GM23248 (cell line): ENCODE data around the gene TBX18. TPM values are rescaled to one million over a fixed set of nuclear protein-coding genes. Genes with fewer than 3 reads are reported as not detected.

Experiments
- DNase-seq: peaks from one replicate; pipeline ENCODE4 v3.0.0-alpha.2; 2015
- H2AFZ ChIP-seq: fragments of 200-600 bp; sonication (generic); 2 replicates; pipeline ENCODE4 v1.6.1; 2016; ENCODE audit warnings: antibody characterized with exemption
- H3F3A ChIP-seq: fragments of 200-600 bp; sonication (generic); 2 replicates; pipeline ENCODE4 v1.6.1; 2016; ENCODE audit warnings: mild to moderate bottlenecking, antibody characterized with exemption, mixed run types; ENCODE audit not compliant: insufficient read depth
- H3K27ac ChIP-seq: fragments of 200-600 bp; sonication (generic); 2 replicates; pipeline ENCODE4 v1.5.1; 2016; ENCODE audit warnings: mild to moderate bottlenecking
- H3K27me3 ChIP-seq: fragments of 200-600 bp; sonication (generic); replicated peaks from 2 replicates; pipeline ENCODE4 v1.6.1; 2016; ENCODE audit warnings: mild to moderate bottlenecking; ENCODE audit not compliant: insufficient read depth
- H3K36me3 ChIP-seq: fragments of 200-600 bp; sonication (generic); 2 replicates; pipeline ENCODE4 v1.6.1; 2016; ENCODE audit warnings: low read depth, mild to moderate bottlenecking
- H3K4me1 ChIP-seq: fragments of 200-600 bp; sonication (generic); 2 replicates; pipeline ENCODE4 v1.6.1; 2016; ENCODE audit warnings: mild to moderate bottlenecking; ENCODE audit not compliant: insufficient read depth
- H3K4me2 ChIP-seq: fragments of 200-600 bp; sonication (generic); one replicate; pipeline ENCODE4 v1.6.1; 2016; ENCODE audit warnings: mild to moderate bottlenecking; ENCODE audit not compliant: unreplicated experiment
- H3K4me3 ChIP-seq: fragments of 200-600 bp; sonication (generic); 2 replicates; pipeline ENCODE4 v1.5.1; 2016; ENCODE audit warnings: mild to moderate bottlenecking
- H3K79me2 ChIP-seq: fragments of 200-600 bp; sonication (generic); 2 replicates; pipeline ENCODE4 v1.6.1; 2016; ENCODE audit warnings: mild to moderate bottlenecking; ENCODE audit not compliant: insufficient read depth
- H3K9ac ChIP-seq: fragments of 200-600 bp; sonication (generic); 2 replicates; pipeline ENCODE4 v1.6.1; 2016; ENCODE audit warnings: mild to moderate bottlenecking
- H3K9me2 ChIP-seq: fragments of 200-600 bp; sonication (generic); 2 replicates; pipeline ENCODE4 v1.6.1; 2016; ENCODE audit warnings: mixed run types, mild to moderate bottlenecking, moderate library complexity; ENCODE audit not compliant: insufficient read depth
- H3K9me3 ChIP-seq: fragments of 200-600 bp; sonication (generic); one replicate; pipeline ENCODE4 v1.6.1; 2017; ENCODE audit warnings: low read depth
- H4K20me1 ChIP-seq: fragments of 200-600 bp; sonication (generic); 2 replicates; pipeline ENCODE4 v1.6.0; 2016; ENCODE audit not compliant: insufficient read depth
- EZH2 ChIP-seq: fragments of 200-600 bp; sonication (generic); IDR thresholded peaks from 2 replicates; pipeline ENCODE4 v1.6.1; 2018; ENCODE audit warnings: antibody characterized with exemption, mild to moderate bottlenecking; ENCODE audit not compliant: insufficient read depth, poor library complexity, severe bottlenecking
- EZH2phosphoT487 ChIP-seq: fragments of 200-600 bp; sonication (generic); IDR thresholded peaks from 2 replicates; pipeline ENCODE4 v1.6.1; 2018; ENCODE audit warnings: antibody characterized with exemption, moderate library complexity, mild to moderate bottlenecking, low read depth; ENCODE audit not compliant: insufficient read depth
- WGBS, 2 experiments: methylation state at CpG; one replicate each; pipeline ENCODE4 v1.1.6; 2015 to 2017; ENCODE audit warnings: low lambda C conversion rate in 2 of 2, low coverage in 1 of 2; ENCODE audit errors: missing lambda C conversion rate in 2 of 2; 5-methylcytosine and 5-hydroxymethylcytosine counted together
- in situ Hi-C: fragments of 300-500 bp; cut with MboI; formaldehyde crosslinking; loops from 2 replicates; pipeline ENCODE4 v1.15.0; 2020
- polyA plus RNA-seq: library from polyadenylated mRNA; unstranded; fragments of >200 nt; fragmentation: Nextera tagmentation; extraction: Ambion mirVana; gene quantifications from 2 replicates; pipeline ENCODE4 v1.2.1, GENCODE V29; 2016
- small RNA-seq: library from RNA; depleted of rRNA; stranded (forward); fragments of <200 nt; gene quantifications from one replicate; pipeline ENCODE3, GENCODE V24; 2014; ENCODE audit warnings: low read depth, low replicate concordance
- total RNA-seq: library from RNA; depleted of rRNA; stranded (reverse); fragments of >200 nt; shearing (Covaris generic); gene quantifications from 2 replicates; pipeline ENCODE4 v1.2.3, GENCODE V29; 2014

The TBX18 gene
- total and polyA plus RNA-seq, 2 experiments from 2014 or later = 5.7 to 16.2 TPM

- no peaks in the 10 kb centered on the region for H3K27me3 ChIP-seq
- no peak overlapping the region for H3K9ac ChIP-seq
- H3K27ac ChIP-seq = no peak overlapping the region
- no peak overlapping the region for H3K4me3 ChIP-seq
- H3K9me2 ChIP-seq = no peaks in the 10 kb centered on the region
- no peaks in the 10 kb centered on the region for H3K9me3 ChIP-seq
- H3K79me2 ChIP-seq = no peaks in the 10 kb centered on the region
- DNase-seq = no peak
- peaks cover 27% of the 10 kb centered on the region for H3K4me1 ChIP-seq
- no peak overlapping the region for H2AFZ ChIP-seq
- H3F3A ChIP-seq = peaks cover 18% of the 10 kb centered on the region
- no peaks in the 10 kb centered on the region for H3K36me3 ChIP-seq
- 28 to 40% methylated on average over 4 of the region's 4 CpGs for WGBS, 2 experiments
- TF ChIP-seq EZH2phosphoT487 (no peak), EZH2 (no peak)
- in situ Hi-C loops = no loop called here
- H4K20me1 ChIP-seq = no peaks in the 10 kb centered on the region
- no peak overlapping the region for H3K4me2 ChIP-seq
Measured at GRCh38 chr6:84641076-84641475, 123.3 kb downstream of the TBX18 start.

GRCh38 chr6:84639396-84639795, 125.0 kb downstream of the TBX18 start:
- DNase-seq = peak; percentile 46
- Histone ChIP-seq H2AFZ (no peak overlapping the region), H3K4me3 (no peak overlapping the region), H3K9me3 (no peaks in the 10 kb centered on the region), H3K36me3 (no peaks in the 10 kb centered on the region), H3K79me2 (no peaks in the 10 kb centered on the region), H3F3A (peaks cover 11% of the 10 kb centered on the region), H3K4me1 (peaks cover 22% of the 10 kb centered on the region), H4K20me1 (no peaks in the 10 kb centered on the region), H3K9ac (no peak overlapping the region), H3K9me2 (no peaks in the 10 kb centered on the region), H3K4me2 (no peak overlapping the region), H3K27ac (no peak overlapping the region), H3K27me3 (no peaks in the 10 kb centered on the region)
- 57 to 60% methylated on average over 3 of the region's 3 CpGs for WGBS, 2 experiments
- TF ChIP-seq EZH2phosphoT487 (no peak), EZH2 (no peak)
- in situ Hi-C loops = no loop called here

- Histone ChIP-seq H3K4me1 (peaks cover 32% of the 10 kb centered on the region), H2AFZ (no peak overlapping the region), H3K27me3 (no peaks in the 10 kb centered on the region), H3K27ac (no peak overlapping the region), H3K79me2 (no peaks in the 10 kb centered on the region), H3K36me3 (no peaks in the 10 kb centered on the region), H3K9me3 (no peaks in the 10 kb centered on the region), H3K4me3 (no peak overlapping the region), H3F3A (peaks cover 14% of the 10 kb centered on the region; the same call in 1 of the 2 replicates), H3K4me2 (no peak overlapping the region), H3K9ac (no peak overlapping the region), H4K20me1 (no peaks in the 10 kb centered on the region), H3K9me2 (no peaks in the 10 kb centered on the region)
- DNase-seq = no peak
- 47 to 56% methylated on average over 3 of the region's 3 CpGs for WGBS, 2 experiments
- TF ChIP-seq EZH2phosphoT487 (no peak), EZH2 (no peak)
- in situ Hi-C loops = no loop called here
Measured at GRCh38 chr6:84638286-84638685, 126.1 kb downstream of the TBX18 start.

Small RNA genes within 50 kb of the gene (small RNA-seq; reads per million reads assigned to genes)
- gene AL590143.1 = not detected
